GM23248 (cell line): Measurements from ENCODE around the gene LOXL1. TPM values are rescaled to one million over a fixed set of nuclear protein-coding genes. Genes with fewer than 3 reads are reported as not detected.
A peak's percentile ranks its signal among the peaks of the same experiment; 100 is the strongest.

Experiments used
- DNase-seq: peaks from one replicate; pipeline ENCODE4 v3.0.0-alpha.2; 2015
- H2AFZ ChIP-seq: fragments of 200-600 bp; sonication (generic); 2 replicates; pipeline ENCODE4 v1.6.1; 2016; ENCODE audit warnings: antibody characterized with exemption
- H3F3A ChIP-seq: fragments of 200-600 bp; sonication (generic); 2 replicates; pipeline ENCODE4 v1.6.1; 2016; ENCODE audit warnings: mild to moderate bottlenecking, antibody characterized with exemption, mixed run types; ENCODE audit not compliant: insufficient read depth
- H3K27ac ChIP-seq: fragments of 200-600 bp; sonication (generic); 2 replicates; pipeline ENCODE4 v1.5.1; 2016; ENCODE audit warnings: mild to moderate bottlenecking
- H3K27me3 ChIP-seq: fragments of 200-600 bp; sonication (generic); replicated peaks from 2 replicates; pipeline ENCODE4 v1.6.1; 2016; ENCODE audit warnings: mild to moderate bottlenecking; ENCODE audit not compliant: insufficient read depth
- H3K36me3 ChIP-seq: fragments of 200-600 bp; sonication (generic); 2 replicates; pipeline ENCODE4 v1.6.1; 2016; ENCODE audit warnings: low read depth, mild to moderate bottlenecking
- H3K4me1 ChIP-seq: fragments of 200-600 bp; sonication (generic); 2 replicates; pipeline ENCODE4 v1.6.1; 2016; ENCODE audit warnings: mild to moderate bottlenecking; ENCODE audit not compliant: insufficient read depth
- H3K4me2 ChIP-seq: fragments of 200-600 bp; sonication (generic); one replicate; pipeline ENCODE4 v1.6.1; 2016; ENCODE audit warnings: mild to moderate bottlenecking; ENCODE audit not compliant: unreplicated experiment
- H3K4me3 ChIP-seq: fragments of 200-600 bp; sonication (generic); 2 replicates; pipeline ENCODE4 v1.5.1; 2016; ENCODE audit warnings: mild to moderate bottlenecking
- H3K79me2 ChIP-seq: fragments of 200-600 bp; sonication (generic); 2 replicates; pipeline ENCODE4 v1.6.1; 2016; ENCODE audit warnings: mild to moderate bottlenecking; ENCODE audit not compliant: insufficient read depth
- H3K9ac ChIP-seq: fragments of 200-600 bp; sonication (generic); 2 replicates; pipeline ENCODE4 v1.6.1; 2016; ENCODE audit warnings: mild to moderate bottlenecking
- H3K9me2 ChIP-seq: fragments of 200-600 bp; sonication (generic); 2 replicates; pipeline ENCODE4 v1.6.1; 2016; ENCODE audit warnings: mixed run types, mild to moderate bottlenecking, moderate library complexity; ENCODE audit not compliant: insufficient read depth
- H3K9me3 ChIP-seq: fragments of 200-600 bp; sonication (generic); one replicate; pipeline ENCODE4 v1.6.1; 2017; ENCODE audit warnings: low read depth
- H4K20me1 ChIP-seq: fragments of 200-600 bp; sonication (generic); 2 replicates; pipeline ENCODE4 v1.6.0; 2016; ENCODE audit not compliant: insufficient read depth
- EZH2 ChIP-seq: fragments of 200-600 bp; sonication (generic); IDR thresholded peaks from 2 replicates; pipeline ENCODE4 v1.6.1; 2018; ENCODE audit warnings: antibody characterized with exemption, mild to moderate bottlenecking; ENCODE audit not compliant: insufficient read depth, poor library complexity, severe bottlenecking
- EZH2phosphoT487 ChIP-seq: fragments of 200-600 bp; sonication (generic); IDR thresholded peaks from 2 replicates; pipeline ENCODE4 v1.6.1; 2018; ENCODE audit warnings: antibody characterized with exemption, moderate library complexity, mild to moderate bottlenecking, low read depth; ENCODE audit not compliant: insufficient read depth
- WGBS, 2 experiments: methylation state at CpG; one replicate each; pipeline ENCODE4 v1.1.6; 2015 to 2017; ENCODE audit warnings: low lambda C conversion rate in 2 of 2, low coverage in 1 of 2; ENCODE audit errors: missing lambda C conversion rate in 2 of 2; 5-methylcytosine and 5-hydroxymethylcytosine counted together
- in situ Hi-C: fragments of 300-500 bp; cut with MboI; formaldehyde crosslinking; loops from 2 replicates; pipeline ENCODE4 v1.15.0; 2020
- polyA plus RNA-seq: library from polyadenylated mRNA; unstranded; fragments of >200 nt; fragmentation: Nextera tagmentation; extraction: Ambion mirVana; gene quantifications from 2 replicates; pipeline ENCODE4 v1.2.1, GENCODE V29; 2016
- total RNA-seq: library from RNA; depleted of rRNA; stranded (reverse); fragments of >200 nt; shearing (Covaris generic); gene quantifications from 2 replicates; pipeline ENCODE4 v1.2.3, GENCODE V29; 2014

LOXL1 gene
- total and polyA plus RNA-seq, 2 experiments from 2014 or later, result 401 to 540 TPM

GRCh38 chr15:73964736-73965093, 38.5 kb downstream of the LOXL1 start:
- DNase-seq, result peak; percentile 77
- TF ChIP-seq EZH2phosphoT487 (no peak), EZH2 (no peak)
- Histone ChIP-seq H3K4me1 (peaks cover 35% of the 10 kb centered on the region), H4K20me1 (no peaks in the 10 kb centered on the region), H3K27ac (no peak overlapping the region), H3K9me3 (no peaks in the 10 kb centered on the region), H3K4me2 (peak overlapping the region; percentile 24), H3K9me2 (no peaks in the 10 kb centered on the region), H3K36me3 (no peaks in the 10 kb centered on the region), H3K4me3 (no peak overlapping the region), H2AFZ (peak overlapping the region; percentile 66; the same call in 1 of the 2 replicates), H3K9ac (no peak overlapping the region), H3K79me2 (no peaks in the 10 kb centered on the region), H3F3A (peaks cover 17% of the 10 kb centered on the region; the same call in 1 of the 2 replicates), H3K27me3 (no peaks in the 10 kb centered on the region)
- in situ Hi-C loops, result no loop called here
- WGBS, 2 experiments, result 7 to 12% methylated on average over 11 of the region's 11 CpGs

DNA sequence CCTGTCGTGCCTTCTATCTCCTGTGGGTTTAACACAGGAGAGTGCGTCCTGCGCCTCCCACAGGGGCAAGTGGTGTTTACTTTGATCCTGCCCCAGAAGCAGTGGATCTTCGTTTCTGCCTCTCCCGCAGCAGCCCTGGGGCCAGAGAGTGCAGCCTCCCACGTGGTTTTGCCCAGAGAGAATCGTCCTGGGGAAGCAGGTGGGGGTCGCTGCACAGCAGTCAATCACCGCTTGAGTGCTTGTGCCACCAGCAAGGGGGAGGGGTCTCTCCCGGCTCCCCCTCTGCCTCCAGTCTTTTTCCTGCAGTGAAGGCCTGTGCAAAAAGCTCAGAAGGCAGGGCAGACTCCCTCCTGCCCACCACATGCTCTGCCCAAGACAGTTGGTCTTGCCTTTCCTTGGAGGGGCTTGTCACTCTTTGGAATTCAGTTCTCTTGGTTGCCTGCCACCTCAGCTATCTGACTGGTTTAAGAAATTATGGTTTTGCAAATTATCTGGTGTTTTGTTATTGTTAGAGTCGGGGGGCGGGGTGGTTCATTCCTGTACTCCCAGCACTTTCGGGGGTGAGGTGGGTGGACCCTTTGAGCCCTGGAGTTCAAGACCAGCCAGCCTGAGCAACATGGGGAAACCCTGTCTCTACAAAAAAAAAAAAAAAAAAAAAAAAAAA, 39.0 kb downstream of the LOXL1 start:
- no peak overlapping the region for H3K4me3 ChIP-seq
- TF ChIP-seq EZH2, result no peak
- TF ChIP-seq EZH2phosphoT487, result no peak
- no peaks in the 10 kb centered on the region for H3K36me3 ChIP-seq
- peaks cover 17% of the 10 kb centered on the region; the same call in 1 of the 2 replicates for H3F3A ChIP-seq
- no peaks in the 10 kb centered on the region for H3K79me2 ChIP-seq
- DNase-seq, result peak; percentile 27
- H3K27me3 ChIP-seq, result no peaks in the 10 kb centered on the region
- in situ Hi-C loops, result no loop called here
- H3K4me1 ChIP-seq, result peaks cover 35% of the 10 kb centered on the region
- H3K4me2 ChIP-seq, result peak overlapping the region; percentile 48
- H3K27ac ChIP-seq, result peak overlapping the region; percentile 25
- H2AFZ ChIP-seq, result peak overlapping the region; percentile 66; the same call in 1 of the 2 replicates
- H3K9me2 ChIP-seq, result no peaks in the 10 kb centered on the region
- WGBS, 2 experiments, result 41 to 42% methylated on average over 13 of the region's 13 CpGs
- H3K9ac ChIP-seq, result no peak overlapping the region
- no peaks in the 10 kb centered on the region for H3K9me3 ChIP-seq
- no peaks in the 10 kb centered on the region for H4K20me1 ChIP-seq

- peak overlapping the region; percentile 48 for H3K4me2 ChIP-seq
- H3K9ac ChIP-seq, result no peak overlapping the region
- H3K27me3 ChIP-seq, result no peaks in the 10 kb centered on the region
- peak; percentile 74 for DNase-seq
- H3K36me3 ChIP-seq, result no peaks in the 10 kb centered on the region
- H3K79me2 ChIP-seq, result no peaks in the 10 kb centered on the region
- H2AFZ ChIP-seq, result 0 out of 2 replicates have a peak overlapping the region, but pooled peaks have one; percentile 66
- H3K27ac ChIP-seq, result peak overlapping the region; percentile 25
- H3K4me3 ChIP-seq, result no peak overlapping the region
- TF ChIP-seq EZH2, result no peak
- no peak for TF ChIP-seq EZH2phosphoT487
- H3K9me2 ChIP-seq, result no peaks in the 10 kb centered on the region
- H4K20me1 ChIP-seq, result no peaks in the 10 kb centered on the region
- H3K9me3 ChIP-seq, result no peaks in the 10 kb centered on the region
- in situ Hi-C loops, result no loop called here
- H3K4me1 ChIP-seq, result peaks cover 35% of the 10 kb centered on the region
- whole genome bisulfite sequencing, 2 experiments, result 32 to 46% methylated on average over 2 of the region's 2 CpGs
- H3F3A ChIP-seq, result peaks cover 17% of the 10 kb centered on the region; the same call in 1 of the 2 replicates
These were observed 39.5 kb downstream of the LOXL1 start for GRCh38 chr15:73965758-73966113.

DNA sequence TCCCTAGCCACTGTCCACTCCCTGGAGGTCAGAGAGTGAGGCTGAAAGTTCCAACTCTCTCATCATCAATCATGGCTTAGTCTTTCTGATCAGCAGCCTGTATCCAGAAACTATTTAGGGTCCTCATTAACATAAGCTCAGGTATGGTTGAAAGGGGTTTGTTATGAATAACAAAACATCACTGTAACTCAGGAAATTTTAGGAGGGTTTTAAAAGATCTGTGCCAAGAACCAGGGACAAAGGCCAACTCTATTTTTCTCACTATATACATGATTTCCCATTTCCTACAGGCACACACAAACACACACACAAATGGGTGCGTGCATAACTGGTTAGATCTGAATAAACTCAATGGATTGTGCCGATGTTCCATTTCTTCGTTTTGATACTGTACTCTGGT, 42.2 kb downstream of the LOXL1 start:
- no peaks in the 10 kb centered on the region for H3K27me3 ChIP-seq
- H3F3A ChIP-seq, result peaks cover 17% of the 10 kb centered on the region; the same call in 1 of the 2 replicates
- WGBS, 2 experiments, result 93 to 94% methylated on average over 3 of the region's 3 CpGs
- peaks cover 27% of the 10 kb centered on the region for H3K4me1 ChIP-seq
- no peaks in the 10 kb centered on the region for H3K9me3 ChIP-seq
- H3K4me2 ChIP-seq, result no peak overlapping the region
- no peak for DNase-seq
- no peaks in the 10 kb centered on the region for H3K9me2 ChIP-seq
- no peak overlapping the region for H3K4me3 ChIP-seq
- no peaks in the 10 kb centered on the region for H3K79me2 ChIP-seq
- H3K9ac ChIP-seq, result no peak overlapping the region
- H3K27ac ChIP-seq, result no peak overlapping the region
- in situ Hi-C loops, result no loop called here
- no peaks in the 10 kb centered on the region for H3K36me3 ChIP-seq
- no peak for TF ChIP-seq EZH2phosphoT487
- TF ChIP-seq EZH2, result no peak
- H2AFZ ChIP-seq, result no peak overlapping the region
- no peaks in the 10 kb centered on the region for H4K20me1 ChIP-seq
